GM21528 (cell line): Measurements from ENCODE around the gene MSS51.

Experiments used
- ATAC-seq: cut with Tn5 transposase; IDR thresholded peaks from one replicate; pipeline ENCODE4 v1.9.1; 2021; ENCODE audit warnings: mild to moderate bottlenecking, moderate library complexity; ENCODE audit not compliant: unreplicated experiment, low FRiP score

The MSS51 gene

DNA sequence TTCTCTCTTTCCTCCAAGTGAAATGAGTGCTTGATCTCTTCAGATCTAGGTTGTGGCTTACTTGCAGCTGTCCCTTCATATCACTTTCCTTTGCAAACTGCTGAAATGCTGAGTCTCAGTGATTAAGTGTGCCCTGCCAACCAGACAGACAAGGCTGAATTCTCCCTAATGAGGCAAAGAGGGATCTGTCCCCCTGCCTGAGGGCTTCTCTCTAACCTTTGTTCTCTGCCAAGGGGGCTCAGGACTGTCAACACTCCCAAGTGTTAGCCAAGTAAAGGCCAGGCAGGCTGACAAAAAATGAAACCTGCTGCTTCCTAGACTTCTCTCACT is at the start of gene MSS51:
Gene MSS51, minus strand, starts transcription at position 24 of the 330 bp plus-strand sequence. CDS start 5,277 bp downstream, outside the sequence.
- ATAC-seq, result no peak

DNA sequence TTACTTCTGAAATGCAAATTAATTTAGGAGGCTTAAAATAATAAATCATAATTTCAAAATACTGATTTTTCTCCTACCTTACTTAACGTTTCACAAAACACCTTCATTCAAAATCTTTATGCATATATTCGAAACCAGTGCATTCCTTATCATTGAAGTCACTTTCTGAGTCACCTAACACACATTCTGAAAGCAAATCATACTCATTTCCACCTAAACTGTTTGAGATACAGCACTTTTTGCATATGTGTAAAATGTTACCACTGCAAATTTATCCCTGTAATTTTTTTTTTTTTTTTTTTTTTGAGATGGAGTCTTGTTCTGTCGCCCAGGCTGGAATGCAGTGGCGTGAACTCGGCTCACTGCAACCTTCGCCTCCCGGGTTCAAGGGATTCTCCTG is 46.8 kb upstream of the MSS51 start:
- no peak for ATAC-seq

DNA sequence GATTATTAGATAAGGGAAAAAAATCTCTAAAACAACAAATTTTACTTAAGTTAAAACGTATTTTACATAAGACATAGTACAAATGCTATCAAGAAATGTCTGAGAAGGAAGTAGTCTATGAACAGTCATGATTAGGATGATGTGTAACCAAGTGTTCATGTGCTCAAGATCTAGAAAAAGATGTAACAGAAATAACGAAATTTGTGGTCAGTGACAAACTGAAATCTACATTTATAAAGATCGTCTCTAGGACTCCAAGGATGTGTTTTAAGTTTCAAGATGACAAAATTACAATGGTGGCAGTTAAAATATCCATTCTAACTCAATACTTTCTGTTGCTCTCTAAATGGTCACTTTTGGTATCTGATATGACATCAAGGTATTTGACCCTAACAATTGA is 45.3 kb upstream of the MSS51 start:
- ATAC-seq, result no peak

DNA sequence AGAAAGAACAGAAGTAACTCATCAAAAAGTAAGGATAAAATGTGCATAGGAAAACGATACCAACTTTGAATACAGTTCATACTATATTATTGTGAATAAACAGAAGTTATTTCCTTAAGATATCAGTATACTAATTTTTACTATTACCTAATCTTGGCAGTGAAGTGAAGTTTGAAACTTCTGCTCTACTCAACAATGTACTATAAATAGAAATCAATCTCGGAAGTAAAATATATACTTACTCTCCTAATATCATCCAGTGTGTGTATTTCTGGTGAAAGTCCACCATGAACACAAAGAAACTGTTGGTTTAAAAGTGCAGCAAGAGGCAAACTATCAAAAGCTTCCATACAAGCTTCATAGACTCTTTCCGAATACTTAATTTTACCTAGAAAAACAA is 37.9 kb upstream of the MSS51 start:
- ATAC-seq, result no peak

DNA sequence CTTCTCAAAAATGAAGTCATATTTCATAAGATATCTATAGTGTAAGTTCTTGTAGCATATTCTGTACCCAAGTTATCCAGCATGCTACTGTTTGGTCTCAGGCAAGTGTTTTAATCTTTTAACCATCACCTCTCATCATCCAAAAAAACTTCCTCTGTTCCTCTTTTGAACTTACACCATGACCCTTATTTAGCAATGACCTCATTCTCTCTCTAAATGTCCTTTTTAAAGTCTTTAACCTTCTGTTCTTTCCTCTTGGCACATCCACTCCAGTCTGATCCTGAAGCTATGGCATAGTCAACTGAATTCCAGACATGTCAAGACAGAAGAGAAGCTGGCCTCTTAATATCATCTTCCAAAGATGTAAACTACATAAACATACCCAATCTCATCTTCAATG is 36.2 kb upstream of the MSS51 start:
- no peak for ATAC-seq

DNA sequence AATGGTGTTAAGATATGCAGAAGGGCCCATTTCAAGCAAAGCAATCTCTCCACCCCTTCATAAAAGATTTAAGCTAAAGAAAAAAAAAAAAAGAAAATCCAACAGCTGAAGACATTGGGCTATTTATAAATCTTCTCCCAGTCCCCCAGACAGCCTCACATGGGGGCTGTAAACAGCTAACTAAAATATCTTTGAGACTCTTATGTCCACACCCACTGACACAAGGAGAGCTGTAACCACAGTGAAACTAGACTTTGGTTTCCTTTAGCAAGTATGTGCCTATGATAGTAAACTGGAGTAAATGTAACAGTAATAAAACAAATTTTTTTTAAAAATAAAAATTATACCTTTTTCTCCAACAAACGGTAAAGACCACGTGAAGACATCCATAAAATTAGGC is 33.8 kb upstream of the MSS51 start:
- no peak for ATAC-seq

DNA sequence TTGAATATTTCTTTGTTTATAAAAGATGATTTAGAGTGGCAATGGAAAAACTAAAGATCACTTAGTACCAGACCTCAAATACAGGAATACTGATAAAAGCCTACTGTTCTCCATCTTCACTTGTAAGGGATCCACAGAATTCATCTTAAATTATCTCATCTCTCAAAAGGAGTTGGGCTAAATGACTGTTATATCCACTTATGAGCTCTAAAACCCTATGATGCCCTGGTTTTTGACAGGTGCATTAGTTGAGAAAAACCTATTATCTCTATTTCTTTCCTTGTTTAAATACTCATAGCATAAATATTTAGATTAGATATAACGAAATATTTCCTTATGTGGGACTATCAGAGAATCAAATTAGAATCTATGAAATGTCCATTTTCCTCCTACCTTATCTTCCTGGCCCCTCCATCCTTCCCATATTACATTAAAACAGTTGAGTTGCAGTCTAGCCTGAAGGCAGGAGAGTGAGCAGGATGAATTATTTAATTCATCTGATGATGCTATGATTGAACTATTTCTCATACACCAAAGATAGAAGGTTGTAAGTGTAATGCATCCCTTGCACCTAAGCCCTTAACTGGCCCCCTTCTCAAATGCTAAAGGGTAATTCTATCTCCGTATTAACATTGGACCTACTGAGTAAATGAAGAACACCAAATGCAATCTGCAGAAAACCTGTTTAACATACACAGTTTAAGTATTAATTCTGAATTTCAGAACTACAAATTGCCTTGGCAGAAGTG is 32.8 kb upstream of the MSS51 start:
- no peak for ATAC-seq

DNA sequence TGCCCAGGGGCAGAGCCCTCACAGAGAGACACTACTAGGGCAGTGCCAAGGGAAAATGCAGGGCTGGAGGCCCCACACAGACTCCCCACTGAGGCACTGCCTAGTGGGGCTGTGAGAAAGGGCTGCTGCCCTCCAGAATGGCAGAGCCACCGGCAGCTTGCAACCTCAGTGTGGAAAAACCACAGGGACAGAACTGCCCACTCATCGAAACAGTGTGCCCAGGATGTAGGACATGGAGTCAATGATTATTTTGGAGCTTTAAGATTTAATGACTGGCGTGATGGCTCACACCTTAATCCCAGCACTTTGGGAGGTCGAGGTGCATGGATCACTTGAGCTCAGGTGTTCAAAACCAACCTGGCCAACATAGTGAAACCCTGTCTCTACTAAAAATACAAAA is 27.5 kb upstream of the MSS51 start:
- ATAC-seq, result no peak

DNA sequence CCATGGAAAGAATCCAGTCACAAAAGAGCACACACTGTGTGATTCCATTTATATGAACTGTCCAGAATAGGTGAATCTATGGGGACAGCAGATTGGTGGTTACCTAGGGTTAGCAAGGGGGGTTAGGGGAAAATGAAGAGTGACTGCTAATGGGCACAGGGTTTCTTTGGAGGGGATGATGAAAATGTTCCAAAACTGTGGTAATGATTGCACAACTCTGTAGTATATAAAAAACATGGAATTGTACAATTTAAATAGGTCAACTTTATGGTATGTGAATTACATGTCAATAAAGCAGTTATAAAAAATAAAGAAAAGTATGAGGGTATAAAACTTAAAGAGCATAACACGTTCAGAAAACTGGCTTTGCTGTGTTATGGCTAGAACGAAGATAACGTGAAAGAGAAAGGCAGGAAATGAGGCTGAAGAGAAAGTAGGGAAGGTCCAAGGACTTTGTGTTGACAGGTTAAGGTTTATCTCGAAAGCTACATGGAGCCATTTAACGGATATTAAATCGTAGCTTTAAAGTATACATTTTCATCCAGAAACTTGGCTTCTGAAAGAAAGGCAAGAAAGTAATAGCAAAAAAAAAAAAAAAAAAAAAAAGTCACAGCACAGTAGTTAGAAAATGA is 26.4 kb upstream of the MSS51 start:
- no peak for ATAC-seq

DNA sequence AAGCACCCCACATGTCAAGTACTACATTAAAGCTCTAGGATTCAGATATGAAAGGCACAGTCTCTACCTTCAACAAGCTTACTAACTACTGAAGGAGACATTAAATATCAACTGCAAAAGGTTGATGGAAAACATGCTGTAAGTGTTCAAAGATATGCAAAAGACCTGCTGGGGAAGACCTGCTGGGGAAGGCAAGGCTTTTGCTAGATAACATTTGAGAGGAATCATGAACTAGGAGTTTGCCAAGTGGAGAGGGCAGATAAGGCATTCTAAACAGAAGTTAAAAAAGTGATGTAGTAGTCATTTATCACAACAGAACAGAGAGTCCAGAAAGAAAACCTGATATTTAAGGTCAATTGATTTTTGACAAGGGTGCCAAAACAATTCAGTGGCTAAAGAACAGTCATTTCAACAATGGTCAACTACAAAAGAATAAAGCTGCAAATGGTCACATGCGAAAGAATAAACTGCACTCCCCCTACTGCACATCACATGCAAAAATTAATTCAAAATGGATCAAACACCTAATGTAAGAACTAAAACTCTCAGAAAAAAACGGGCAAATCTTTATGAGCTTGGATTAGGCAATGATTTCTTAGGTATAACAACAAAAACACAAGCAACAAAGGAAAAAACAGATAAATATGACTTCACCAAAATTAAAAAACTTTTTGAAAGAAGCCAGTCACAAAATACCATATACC is 23.0 kb upstream of the MSS51 start:
- no peak for ATAC-seq

DNA sequence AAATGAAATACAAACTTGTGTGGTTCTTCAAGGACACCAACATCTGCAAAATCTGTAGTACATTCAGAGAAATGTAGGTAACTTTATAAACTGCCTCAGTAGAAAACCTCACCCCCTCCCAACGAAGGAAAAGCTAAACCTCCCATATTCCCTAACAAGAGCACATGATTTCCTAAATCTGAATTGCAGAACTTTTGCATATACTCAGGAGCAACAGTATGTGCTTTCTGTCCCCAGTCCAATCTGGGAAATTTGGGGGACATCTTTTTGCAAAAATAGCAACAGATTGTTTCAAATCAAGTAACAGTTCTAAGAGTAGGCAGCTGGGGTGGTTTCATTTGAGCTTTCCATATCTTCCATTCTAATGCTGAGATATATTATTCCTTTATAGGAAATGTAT is 15.8 kb upstream of the MSS51 start:
- no peak for ATAC-seq

DNA sequence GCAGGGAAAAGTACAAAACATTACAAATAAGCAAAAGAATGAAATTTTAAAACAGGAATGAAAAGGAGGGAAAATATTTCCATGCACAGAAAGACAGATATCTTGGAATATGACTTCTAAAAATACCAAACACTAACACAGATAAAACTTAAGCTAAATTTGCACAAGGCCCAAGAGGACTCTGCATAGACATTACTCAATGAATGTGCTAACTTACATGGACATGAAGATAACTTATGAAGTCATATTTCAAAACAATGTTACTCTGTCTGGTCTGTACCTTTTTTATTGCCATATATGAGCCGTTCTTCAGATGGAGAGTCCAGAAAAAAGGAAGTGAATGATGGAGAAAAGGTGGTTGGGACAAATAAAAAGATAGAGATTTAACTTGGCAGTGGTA is 15.0 kb upstream of the MSS51 start:
- ATAC-seq, result no peak

DNA sequence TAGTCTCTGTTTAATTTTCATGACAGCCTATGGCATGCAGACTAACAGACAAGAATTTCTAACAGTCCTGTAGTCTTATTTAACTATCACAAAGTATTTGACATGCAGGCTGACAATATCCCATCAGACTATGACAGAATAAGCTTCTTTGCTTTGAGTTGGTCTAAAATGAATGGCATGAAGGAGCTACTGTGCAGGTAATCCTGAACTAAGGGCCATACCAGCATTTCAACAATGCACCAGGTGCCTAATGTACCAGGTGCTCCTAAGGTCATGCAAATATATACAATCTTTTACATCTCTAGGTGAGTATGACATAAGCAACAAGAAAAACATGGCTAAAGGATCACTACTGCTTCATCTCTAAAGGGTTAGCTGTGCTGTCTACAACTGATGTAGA is 13.6 kb upstream of the MSS51 start:
- ATAC-seq, result no peak

DNA sequence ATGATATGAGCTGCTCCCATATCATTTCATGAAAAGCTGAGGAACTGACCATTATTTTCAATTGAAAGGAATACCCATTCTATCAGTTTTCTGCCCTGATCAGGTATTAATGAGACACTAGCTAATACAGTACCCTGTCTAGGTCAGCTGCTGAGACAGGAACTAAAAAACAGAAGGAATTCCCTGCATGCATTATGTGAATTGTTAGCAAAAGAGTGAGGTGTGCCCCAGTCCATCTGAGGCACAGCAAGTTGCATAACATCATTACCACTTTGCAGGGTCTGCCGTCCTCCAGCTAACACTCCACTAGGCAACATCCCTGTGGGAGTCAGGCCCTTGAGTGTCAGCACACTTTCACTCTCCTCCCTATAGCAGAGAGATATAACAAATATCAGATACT is 11.1 kb upstream of the MSS51 start:
- ATAC-seq, result no peak

DNA sequence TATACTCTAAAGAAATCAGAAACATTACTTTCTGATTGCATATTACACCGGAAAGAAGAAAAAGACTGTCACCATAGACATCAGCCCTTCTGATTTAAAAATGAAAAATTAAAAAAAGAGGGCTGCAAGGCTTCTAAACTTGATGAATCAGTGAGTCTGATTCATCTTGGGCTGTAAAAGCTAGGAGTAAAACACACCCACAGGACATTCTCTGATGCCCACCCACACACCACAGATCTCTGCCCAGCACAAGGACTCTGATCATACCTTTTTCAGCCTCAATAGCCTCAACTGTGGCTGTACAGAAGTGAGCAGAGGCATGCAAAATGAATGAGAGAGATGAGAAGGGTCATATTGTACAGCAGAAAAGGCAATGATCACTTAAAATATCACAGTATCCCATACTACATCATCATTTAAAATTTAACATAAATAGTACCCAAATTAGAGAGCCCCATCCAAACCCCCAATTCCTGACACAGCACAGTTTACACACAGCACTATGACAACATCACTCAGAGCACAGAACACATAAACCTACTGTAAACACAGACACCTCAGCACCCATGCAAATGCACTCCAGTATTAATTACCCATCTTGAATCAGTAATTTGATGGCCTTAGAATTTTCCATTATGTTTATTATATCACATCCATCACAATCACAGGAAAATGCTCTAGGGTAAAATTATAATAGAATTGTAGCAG is 6.4 kb upstream of the MSS51 start:
- ATAC-seq, result no peak

DNA sequence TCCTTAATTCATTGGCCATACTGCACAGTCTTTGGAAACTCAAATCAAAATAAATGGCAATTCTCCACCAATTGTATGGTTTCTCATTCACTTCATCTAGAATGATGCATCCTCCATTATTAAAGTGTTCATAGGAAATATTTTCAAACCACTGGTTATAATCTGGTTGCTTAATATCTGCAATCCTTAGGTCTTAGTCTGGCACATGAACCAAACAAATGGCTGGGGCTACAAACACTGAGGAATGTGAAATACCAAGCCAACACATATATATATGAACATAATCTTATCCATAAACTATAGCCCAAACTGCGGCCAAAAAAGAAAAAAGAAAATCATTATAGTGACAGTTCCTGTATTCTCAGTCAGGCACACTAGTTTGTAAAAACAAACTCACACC is 5.7 kb upstream of the MSS51 start:
- no peak for ATAC-seq

DNA sequence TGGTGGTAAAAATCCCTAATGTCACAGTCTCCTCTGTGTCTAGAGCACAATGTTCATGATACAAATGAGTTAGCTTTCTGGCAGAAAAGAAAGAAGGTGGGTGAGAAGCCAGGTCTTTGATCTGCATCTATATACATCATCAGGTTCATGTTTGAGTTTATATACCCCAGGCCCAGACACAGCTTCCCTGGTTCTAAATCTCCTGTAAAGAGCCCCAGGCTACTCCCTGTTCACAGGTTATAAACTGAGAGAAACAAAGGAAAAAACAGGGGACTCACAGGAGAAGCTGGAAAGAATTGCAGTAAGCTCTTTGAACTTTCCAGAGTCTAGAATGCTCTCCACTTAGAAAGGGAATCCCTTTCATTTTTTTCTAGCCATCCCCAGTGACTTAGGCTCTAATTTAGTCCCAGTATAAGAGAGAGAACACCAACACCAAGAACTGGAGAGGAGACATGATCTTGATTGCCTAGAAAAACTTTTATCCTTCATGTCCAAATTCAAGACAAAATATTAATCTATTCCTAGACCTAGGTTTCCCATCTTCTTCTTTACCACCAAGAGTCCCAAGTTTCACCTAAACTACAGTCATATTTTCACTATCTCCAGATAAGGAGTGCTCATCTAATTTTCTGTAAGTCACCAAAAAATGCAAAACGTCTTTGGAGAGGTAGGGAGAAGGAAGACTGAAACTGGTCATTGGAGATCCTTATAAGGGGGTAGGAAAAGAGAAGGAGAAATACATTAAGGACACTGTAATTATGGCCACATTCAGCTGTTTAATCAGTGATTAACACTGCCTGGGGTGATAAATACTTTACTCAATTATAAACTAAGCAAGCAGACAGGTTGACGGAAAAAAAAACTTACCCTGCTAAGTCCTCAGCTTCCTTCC is 469 bp downstream of the MSS51 start:
- ATAC-seq, result no peak

DNA sequence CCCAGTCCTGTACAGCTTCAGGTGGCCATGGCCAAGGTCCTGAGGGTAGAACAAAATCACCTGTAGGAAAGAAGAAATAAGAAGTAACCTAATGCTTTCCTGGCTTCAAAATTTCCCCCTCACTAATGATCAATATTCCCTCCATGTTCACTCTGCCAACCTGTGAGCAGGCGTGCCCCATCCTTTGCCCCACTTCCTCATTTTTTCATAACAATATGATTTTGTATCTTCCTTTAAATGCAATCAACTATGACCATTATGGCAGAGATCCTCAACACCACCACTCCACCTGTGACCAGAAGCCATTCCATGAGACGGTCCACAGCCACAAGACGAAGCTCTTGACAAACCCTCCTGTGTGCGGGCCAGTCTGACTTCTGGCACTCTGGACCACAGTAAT is 7.0 kb downstream of the MSS51 start:
- no peak for ATAC-seq

DNA sequence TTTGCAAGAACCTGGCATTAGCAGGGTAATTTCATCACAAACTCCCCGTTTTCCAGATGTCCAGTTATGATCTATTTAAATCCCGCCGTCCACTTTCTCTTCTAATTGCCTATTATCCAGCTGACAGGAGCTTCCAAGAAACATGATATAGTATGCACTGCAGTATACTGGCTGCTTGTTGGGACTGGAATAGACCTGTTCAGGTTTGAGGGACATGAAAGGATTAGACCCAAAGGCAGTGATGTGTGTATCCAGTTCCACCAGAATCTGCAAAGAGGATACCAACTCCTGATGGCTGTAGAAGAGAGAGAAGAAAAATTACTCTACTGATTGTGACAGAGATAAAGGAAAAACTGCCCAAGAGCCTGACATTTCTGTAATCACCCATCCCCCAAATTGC is 8.9 kb downstream of the MSS51 start:
- no peak for ATAC-seq

DNA sequence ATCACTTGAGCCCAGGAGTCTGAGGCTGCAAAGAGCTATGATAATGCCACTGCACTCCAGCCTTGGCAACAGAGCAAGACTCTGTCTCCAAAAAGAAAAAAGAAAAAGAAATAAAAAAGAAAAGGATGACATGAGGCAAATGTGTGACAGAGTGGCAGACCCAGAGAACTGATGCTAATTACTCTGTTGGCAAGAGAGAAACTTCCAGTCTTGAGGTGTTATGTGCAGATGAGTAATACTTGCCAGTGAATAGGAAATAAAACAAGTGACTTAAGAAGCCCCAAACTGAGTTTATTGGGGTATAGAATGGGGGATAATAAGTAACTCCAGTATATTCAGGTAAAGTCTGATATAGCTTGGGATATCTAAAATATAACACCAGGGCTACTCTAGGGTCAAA is 10.1 kb downstream of the MSS51 start:
- no peak for ATAC-seq
